Left lung (tissue), 10 donors: ENCODE results near the gene UCKL1. TPM values are rescaled to one million over a fixed set of nuclear protein-coding genes. Genes with fewer than 3 reads are reported as not detected.

Source experiments
- ATAC-seq: fragments of 200-7000 bp; cut with Tn5 transposase; one replicate; pipeline ENCODE4 v1.9.1; 2020; ENCODE audit warnings: moderate library complexity
- DNase-seq, 4 donors: peaks; one replicate each; pipeline ENCODE4 v3.0.0-alpha.2; 2013 to 2020
- H3K27ac ChIP-seq, 2 donors: fragments of 200-600 bp; sonication (generic) in 1 of 2; one replicate each; pipeline versions ENCODE4 v1.5.0 to v1.8.0; 2020 to 2021
- H3K27me3 ChIP-seq, 2 donors: fragments of 200-600 bp; sonication (generic) in 1 of 2; one replicate each; pipeline versions ENCODE4 v1.5.0 to v1.8.0; 2020 to 2021
- H3K36me3 ChIP-seq, 2 donors: fragments of 200-600 bp; sonication (generic) in 1 of 2; one replicate each; pipeline versions ENCODE4 v1.5.0 to v1.8.0; 2020 to 2021
- H3K4me1 ChIP-seq, 2 donors: fragments of 200-600 bp; one replicate each; pipeline ENCODE4 v1.8.0; 2021
- H3K4me3 ChIP-seq, 2 donors: fragments of 200-600 bp; sonication (generic) in 1 of 2; one replicate each; pipeline versions ENCODE4 v1.5.0 to v1.8.0; 2020 to 2021; ENCODE audit warnings: mild to moderate bottlenecking in 1 of 2
- H3K9me3 ChIP-seq, 2 donors: fragments of 200-600 bp; sonication (generic) in 1 of 2; one replicate each; pipeline versions ENCODE4 v1.5.0 to v1.8.0; 2020 to 2021
- intact Hi-C, 2 donors: fragments of 100-400 bp; cut with DNase I; formaldehyde crosslinking; loops; one replicate each; pipeline versions ENCODE4 v1.11.2 to v1.14.2; 2022
- polyA plus RNA-seq, 6 donors: library from polyadenylated mRNA; unstranded; fragments of 120-200 nt; gene quantifications; one replicate each; pipeline ENCODE4 v1.2.1, GENCODE V29; 2013; ENCODE audit not compliant: insufficient read length in 6 of 6
- total RNA-seq, 2 donors: library from RNA; stranded (reverse); fragmentation: NEBNext Ultra II Directional; extraction: Animal tissue kit (Norgen Biotek cat#: 25700); gene quantifications; one replicate each; pipeline ENCODE4 v1.2.1, GENCODE V29; 2021
- TF ChIP-seq, protein P1 (sequence below), 2 donors: fragments of 200-600 bp; sonication (generic) in 1 of 2; IDR thresholded peaks; one replicate each; pipeline versions ENCODE4 v1.5.0 to v1.8.0; 2021; ENCODE audit warnings: antibody characterized with exemption in 2 of 2
- donor health status: DM: no; HTN: yes; CAD: no.
- donor health status: DM: no; HTN: no; CAD: no.

The UCKL1 gene
- total and polyA plus RNA-seq, 8 donors: 26.7 to 68.8 (median 53.2) TPM

DNA sequence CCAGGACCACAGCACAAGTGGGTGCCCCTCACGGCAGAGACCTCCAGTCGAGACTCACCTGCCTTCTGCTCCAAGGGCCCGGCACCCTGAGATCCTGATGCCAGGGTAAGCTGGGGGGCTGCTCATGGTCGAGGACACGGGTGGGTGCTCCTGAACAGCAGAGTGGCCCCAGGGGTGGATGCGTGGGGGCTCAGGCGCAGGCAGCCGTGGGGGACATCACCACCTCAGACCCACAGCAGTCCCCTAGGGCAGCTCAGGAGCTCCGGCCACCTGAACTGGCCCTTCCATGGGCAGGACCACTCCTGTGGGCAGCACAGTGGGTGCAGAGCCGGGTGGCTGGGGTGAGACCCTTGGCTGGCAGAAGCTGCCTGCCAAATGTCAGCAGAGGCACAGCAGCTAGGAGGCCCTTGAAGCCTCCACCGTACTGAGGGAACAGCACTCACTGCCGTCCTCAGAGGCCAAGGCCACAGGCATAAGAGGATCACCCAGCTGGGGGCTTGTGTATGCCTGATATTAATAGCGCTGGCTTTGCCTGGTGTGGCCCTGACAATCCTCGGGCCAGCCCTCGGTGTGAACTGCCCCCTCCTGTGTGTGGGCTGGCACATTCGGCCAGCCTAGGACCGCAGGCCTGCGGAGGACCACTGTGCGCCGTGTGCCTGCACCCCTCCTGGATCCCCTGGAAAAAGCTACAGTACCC is 5.4 kb downstream of the UCKL1 start:
- H3K4me1 ChIP-seq: peaks cover 26 to 81% of the 10 kb centered on the region in 2 donors
- peak overlapping the region in 1 of 2 donors; percentile 15 for H3K27ac ChIP-seq
- H3K36me3 ChIP-seq: peaks cover 0 to 15% of the 10 kb centered on the region in 2 donors

DNA sequence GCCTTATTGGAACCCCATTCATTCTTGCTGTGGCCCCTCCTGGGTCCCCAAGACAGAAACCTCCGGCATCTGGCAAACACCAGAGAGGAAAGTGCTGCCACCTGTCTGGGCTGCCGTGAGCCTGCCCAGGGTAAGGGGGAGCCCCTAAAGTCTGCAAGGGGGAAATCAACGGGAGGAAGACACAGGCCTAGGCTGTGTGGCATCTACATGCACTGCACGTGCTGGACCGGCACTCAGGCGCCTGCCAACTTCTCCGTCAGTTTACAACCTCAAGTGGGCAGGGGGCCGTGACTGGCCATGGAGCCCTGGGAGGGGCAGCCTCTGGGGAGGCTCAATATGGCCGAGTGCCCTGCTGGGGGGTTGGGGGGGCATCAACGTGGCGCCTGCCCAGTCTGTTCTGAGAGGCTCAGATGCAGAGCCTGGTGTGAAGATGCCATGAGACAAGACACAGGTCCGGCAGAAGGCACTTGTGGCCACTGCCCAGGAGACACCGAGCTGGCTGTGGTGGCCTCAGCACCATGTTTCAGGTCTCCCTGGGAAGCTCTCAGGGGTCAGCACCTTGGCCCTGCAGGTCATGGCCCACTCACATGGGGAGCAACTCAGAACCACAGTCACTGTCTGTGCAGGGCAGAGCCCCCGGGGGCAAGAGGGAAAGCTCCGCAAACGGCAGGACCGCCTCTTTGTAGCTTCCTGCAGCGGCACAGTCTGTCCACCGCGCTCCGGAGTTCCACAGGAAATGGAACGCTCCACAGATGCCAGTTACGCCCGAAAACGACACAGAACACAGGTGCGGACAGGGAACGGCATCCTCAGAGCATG is 8.4 kb downstream of the UCKL1 start:
- Histone ChIP-seq H3K27me3 (no peaks in the 10 kb centered on the region), H3K9me3 (no peaks in the 10 kb centered on the region), H3K27ac (peak overlapping the region in 1 of 2 donors; percentile 20), H3K4me1 (peaks cover 19 to 67% of the 10 kb centered on the region in 2 donors), H3K4me3 (no peak overlapping the region), H3K36me3 (peaks cover 0 to 45% of the 10 kb centered on the region in 2 donors)
- ATAC-seq (no peak), DNase-seq (peak in 1 of 4 donors; percentile 79)
- TF ChIP-seq, protein P1, sequence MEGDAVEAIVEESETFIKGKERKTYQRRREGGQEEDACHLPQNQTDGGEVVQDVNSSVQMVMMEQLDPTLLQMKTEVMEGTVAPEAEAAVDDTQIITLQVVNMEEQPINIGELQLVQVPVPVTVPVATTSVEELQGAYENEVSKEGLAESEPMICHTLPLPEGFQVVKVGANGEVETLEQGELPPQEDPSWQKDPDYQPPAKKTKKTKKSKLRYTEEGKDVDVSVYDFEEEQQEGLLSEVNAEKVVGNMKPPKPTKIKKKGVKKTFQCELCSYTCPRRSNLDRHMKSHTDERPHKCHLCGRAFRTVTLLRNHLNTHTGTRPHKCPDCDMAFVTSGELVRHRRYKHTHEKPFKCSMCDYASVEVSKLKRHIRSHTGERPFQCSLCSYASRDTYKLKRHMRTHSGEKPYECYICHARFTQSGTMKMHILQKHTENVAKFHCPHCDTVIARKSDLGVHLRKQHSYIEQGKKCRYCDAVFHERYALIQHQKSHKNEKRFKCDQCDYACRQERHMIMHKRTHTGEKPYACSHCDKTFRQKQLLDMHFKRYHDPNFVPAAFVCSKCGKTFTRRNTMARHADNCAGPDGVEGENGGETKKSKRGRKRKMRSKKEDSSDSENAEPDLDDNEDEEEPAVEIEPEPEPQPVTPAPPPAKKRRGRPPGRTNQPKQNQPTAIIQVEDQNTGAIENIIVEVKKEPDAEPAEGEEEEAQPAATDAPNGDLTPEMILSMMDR (IDR thresholded peaks at IDR 0.05): no peak
- intact Hi-C loops: no loop called here

More for the DNA sequence above, 5.4 kb downstream of the UCKL1 start:
- ATAC-seq: no peak
- H3K9me3 ChIP-seq: no peaks in the 10 kb centered on the region
- no peak overlapping the region for H3K4me3 ChIP-seq
- DNase-seq: peak in 1 of 4 donors; percentile 66
- TF ChIP-seq, protein P1 (IDR thresholded peaks at IDR 0.05): no peak
- no peaks in the 10 kb centered on the region for H3K27me3 ChIP-seq
- intact Hi-C loops: no loop called here

DNA sequence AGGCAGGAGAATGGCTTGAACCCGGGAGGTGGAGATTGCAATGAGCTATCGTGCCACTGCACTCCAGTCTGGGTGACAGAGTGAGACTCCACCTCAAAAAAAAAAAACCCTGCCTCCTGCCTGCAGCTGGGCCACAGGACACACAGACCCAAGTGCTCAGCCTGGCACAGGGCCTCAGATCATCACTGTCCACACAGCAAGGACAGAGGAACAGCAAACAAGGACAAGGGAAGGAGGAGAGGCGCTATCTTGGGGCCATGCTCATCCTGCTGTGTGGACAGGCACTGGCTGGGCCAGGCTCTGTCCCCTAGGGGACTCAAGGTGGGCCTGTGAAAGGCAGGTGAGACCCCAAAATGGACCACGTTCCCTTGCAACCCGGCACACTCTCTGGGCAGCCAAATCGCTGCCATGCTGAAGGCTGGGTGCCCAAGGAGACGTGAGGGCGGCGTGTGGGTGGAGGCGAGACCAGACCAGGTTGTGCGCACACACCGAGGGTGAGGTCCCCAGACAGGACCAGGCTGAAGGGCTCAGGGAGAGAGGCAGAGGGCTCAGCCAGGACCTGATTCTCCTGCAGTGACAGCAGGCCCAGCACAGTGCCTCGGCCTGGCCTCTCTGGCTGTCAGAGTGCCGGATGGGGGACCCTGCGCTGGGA is 9.1 kb downstream of the UCKL1 start:
- ATAC-seq (no peak), DNase-seq (peak in 1 of 4 donors; percentile 55)
- intact Hi-C loops: no loop called here
- Histone ChIP-seq H3K27ac (no peak overlapping the region), H3K36me3 (peaks cover 0 to 41% of the 10 kb centered on the region in 2 donors), H3K27me3 (no peaks in the 10 kb centered on the region), H3K4me3 (no peak overlapping the region), H3K9me3 (no peaks in the 10 kb centered on the region), H3K4me1 (peaks cover 19 to 69% of the 10 kb centered on the region in 2 donors)
- TF ChIP-seq, protein P1 (IDR thresholded peaks at IDR 0.05): no peak

DNA sequence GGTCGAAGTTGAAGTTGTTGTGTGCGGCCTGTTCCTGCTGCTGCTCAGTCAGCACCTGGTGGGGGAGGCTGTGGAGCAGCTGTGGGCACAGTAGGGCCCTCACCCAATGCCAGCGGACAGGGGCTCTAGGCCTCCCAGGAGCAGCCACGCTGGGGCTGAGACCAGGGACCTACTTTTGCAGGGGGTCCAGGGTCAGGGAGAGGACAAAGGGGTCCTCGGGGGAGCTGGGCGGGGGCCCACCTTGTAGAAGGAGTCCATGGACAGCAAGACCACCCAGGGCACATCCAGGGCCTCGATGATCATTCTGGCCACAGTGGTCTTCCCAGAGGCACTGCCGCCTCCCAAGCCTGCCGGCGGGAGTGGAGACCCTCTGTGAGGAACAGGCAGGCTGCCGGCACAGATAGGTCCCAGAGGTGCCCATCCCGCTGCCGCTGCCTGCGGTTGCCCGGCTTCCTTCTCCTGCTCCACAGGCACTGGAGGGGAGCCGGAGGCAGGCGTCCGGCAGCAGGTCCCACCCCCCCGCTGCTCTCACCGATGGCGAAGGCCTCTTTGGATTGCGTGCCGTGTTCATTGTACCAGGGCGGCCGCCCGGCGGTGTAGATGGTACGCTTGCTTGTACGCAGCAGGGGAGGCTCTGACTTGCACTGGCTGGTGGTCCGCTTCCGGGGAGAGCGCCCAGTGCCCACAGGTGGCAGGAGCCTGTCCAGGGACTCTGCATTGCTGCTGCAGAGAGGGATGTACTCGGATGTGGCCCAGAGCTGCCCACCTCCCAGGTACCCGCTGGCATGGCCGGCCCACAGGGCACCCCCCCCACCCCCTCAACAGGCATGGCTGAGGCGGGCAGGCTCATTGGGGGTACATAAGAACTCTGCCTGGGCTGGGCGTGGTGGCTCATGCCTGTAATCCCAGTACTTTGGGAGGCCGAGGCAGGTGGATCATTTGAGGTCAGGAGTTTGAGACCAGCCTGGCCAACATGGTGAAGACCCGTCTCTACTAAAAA is 10.0 kb downstream of the UCKL1 start:
- Histone ChIP-seq H3K27me3 (no peaks in the 10 kb centered on the region), H3K27ac (no peak overlapping the region), H3K4me3 (no peak overlapping the region), H3K9me3 (no peaks in the 10 kb centered on the region), H3K36me3 (peaks cover 0 to 39% of the 10 kb centered on the region in 2 donors), H3K4me1 (peaks cover 19 to 65% of the 10 kb centered on the region in 2 donors)
- DNase-seq (peak in 1 of 4 donors; percentile 78), ATAC-seq (no peak)
- intact Hi-C loops: no loop called here
- TF ChIP-seq, protein P1 (IDR thresholded peaks at IDR 0.05): no peak
